Fibroblast of villous mesenchyme (primary cell): ENCODE measurements around the gene MCM7. TPM values are rescaled to one million over a fixed set of nuclear protein-coding genes. Genes with fewer than 3 reads are reported as not detected.

ENCODE experiments used
- DNase-seq: peaks from one replicate; pipeline ENCODE4 v3.0.0-alpha.2; 2010; ENCODE audit warnings: low read depth
- H3K4me3 ChIP-seq: 2 replicates; pipeline ENCODE4 v1.5.1; 2011; ENCODE audit warnings: low read depth, mild to moderate bottlenecking, low read length
- CTCF ChIP-seq: IDR thresholded peaks from 2 replicates; pipeline ENCODE4 v1.5.1; 2012; ENCODE audit warnings: low read depth, mild to moderate bottlenecking, low read length; ENCODE audit not compliant: insufficient read depth
- total RNA-seq: library from RNA; depleted of rRNA; stranded (reverse); fragments of >200 nt; gene quantifications from 2 replicates; pipeline ENCODE4 v1.2.3, GENCODE V29; 2012

MCM7 gene
- total RNA-seq, 1 donor, result 77.7 TPM

- no peak for DNase-seq
- no peak for TF ChIP-seq CTCF
- H3K4me3 ChIP-seq, result no peak overlapping the region
Measured at GRCh38 chr7:100122067-100122466, 20.9 kb upstream of the MCM7 start.

GRCh38 chr7:100120733-100121036 lies 19.5 kb upstream of the MCM7 start:
- TF ChIP-seq CTCF, result no peak
- DNase-seq, result no peak

GRCh38 chr7:100119970-100120732 lies 19.0 kb upstream of the MCM7 start:
- peak; percentile 64 for DNase-seq
- H3K4me3 ChIP-seq, result peak overlapping the region; percentile 97
- no peak for TF ChIP-seq CTCF

More at GRCh38 chr7:100120733-100121036, 19.5 kb upstream of the MCM7 start:
- peak overlapping the region; percentile 97 for H3K4me3 ChIP-seq

- TF ChIP-seq CTCF, result no peak
- H3K4me3 ChIP-seq, result peak within 1 kb of the TSS; percentile 97
- peak; percentile 97 for DNase-seq
Measured at GRCh38 chr7:100119072-100119969, 18.1 kb upstream of the MCM7 start, which contains the start of the genes CNPY4 and TAF6. Gene CNPY4 (plus strand): TSS chr7:100119634. CDS start chr7:100119745, 111 bp downstream. Gene TAF6 (minus strand): TSS chr7:100119358. CDS start chr7:100114209, 5,149 bp downstream.

- no peak for DNase-seq
- peak overlapping the region; percentile 97 for H3K4me3 ChIP-seq
- no peak for TF ChIP-seq CTCF
Measured at GRCh38 chr7:100118388-100119071, 17.3 kb upstream of the MCM7 start.

GRCh38 chr7:100115026-100115425 lies 13.8 kb upstream of the MCM7 start:
- no peak for DNase-seq
- no peak overlapping the region for H3K4me3 ChIP-seq
- TF ChIP-seq CTCF, result no peak
